HG03064 (cell line): ENCODE results near the gene TPI1.

Source experiments
- ATAC-seq: cut with Tn5 transposase; IDR thresholded peaks from one replicate; pipeline ENCODE4 v1.9.1; 2021; ENCODE audit warnings: low read depth; ENCODE audit not compliant: unreplicated experiment

TPI1 gene

GRCh38 chr12:6827982-6828780 is 39.1 kb upstream of the TPI1 start, which contains the start of gene P3H3:
TSS of gene P3H3 (plus strand) at chr12:6828407. CDS start at chr12:6828441, 34 bp downstream.
- no peak for ATAC-seq

- no peak for ATAC-seq
These were observed 38.4 kb upstream of the TPI1 start for GRCh38 chr12:6828781-6829535.

DNA sequence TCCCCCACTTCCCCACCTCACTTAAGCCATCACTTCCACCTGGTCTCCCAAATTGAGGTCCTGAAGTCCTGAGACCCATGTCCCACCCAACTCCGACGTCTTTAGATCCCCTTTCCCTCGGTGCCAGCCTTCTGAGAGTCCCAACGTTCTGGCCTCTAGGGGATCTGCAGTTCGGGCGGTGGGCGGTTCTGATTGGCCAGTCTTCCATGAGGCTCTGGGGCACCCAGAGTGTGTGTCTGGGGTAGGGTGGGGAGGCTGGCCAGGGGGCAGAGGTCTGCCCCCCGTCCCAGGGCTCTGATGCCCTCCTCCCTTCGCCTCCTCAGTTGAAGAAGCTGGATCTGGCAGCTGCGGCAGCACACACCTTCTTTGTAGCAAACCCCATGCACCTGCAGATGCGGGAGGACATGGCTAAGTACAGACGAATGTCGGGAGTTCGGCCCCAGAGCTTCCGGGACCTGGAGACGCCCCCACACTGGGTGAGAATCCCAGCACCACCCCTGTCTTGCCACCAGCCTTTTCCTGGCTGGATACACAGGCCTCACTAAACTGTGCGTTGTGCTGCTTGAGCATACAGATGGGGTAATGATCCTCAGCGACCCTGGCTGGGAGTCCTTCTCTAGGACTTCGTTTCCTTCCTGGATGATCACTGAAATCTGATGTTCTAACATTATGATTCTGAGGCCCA is 37.7 kb upstream of the TPI1 start:
- no peak for ATAC-seq

GRCh38 chr12:6830286-6830890 is 36.9 kb upstream of the TPI1 start:
- no peak for ATAC-seq

GRCh38 chr12:6830999-6831398 is 36.3 kb upstream of the TPI1 start:
- ATAC-seq = no peak

- ATAC-seq = no peak
These were observed 35.8 kb upstream of the TPI1 start for GRCh38 chr12:6831450-6831995.

DNA sequence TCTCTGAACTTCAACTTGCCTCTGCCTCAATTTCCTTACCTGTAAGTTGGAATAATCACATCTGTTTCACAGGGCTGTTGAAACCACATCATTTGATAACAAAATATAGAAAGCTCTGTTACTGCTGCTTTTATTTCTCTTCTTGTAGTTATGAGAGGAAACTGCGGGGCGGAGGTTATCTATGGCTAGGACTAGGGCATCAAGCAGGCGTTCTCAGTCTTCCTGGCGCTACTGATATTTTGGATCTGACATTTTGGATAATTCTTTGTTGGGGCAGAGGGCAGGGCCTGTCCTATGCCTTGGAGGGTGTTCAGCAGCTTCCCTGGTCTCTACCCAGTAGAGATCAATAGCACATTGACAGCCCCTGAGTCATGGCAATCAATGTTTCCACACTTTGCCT is 35.2 kb upstream of the TPI1 start:
- ATAC-seq = no peak

DNA sequence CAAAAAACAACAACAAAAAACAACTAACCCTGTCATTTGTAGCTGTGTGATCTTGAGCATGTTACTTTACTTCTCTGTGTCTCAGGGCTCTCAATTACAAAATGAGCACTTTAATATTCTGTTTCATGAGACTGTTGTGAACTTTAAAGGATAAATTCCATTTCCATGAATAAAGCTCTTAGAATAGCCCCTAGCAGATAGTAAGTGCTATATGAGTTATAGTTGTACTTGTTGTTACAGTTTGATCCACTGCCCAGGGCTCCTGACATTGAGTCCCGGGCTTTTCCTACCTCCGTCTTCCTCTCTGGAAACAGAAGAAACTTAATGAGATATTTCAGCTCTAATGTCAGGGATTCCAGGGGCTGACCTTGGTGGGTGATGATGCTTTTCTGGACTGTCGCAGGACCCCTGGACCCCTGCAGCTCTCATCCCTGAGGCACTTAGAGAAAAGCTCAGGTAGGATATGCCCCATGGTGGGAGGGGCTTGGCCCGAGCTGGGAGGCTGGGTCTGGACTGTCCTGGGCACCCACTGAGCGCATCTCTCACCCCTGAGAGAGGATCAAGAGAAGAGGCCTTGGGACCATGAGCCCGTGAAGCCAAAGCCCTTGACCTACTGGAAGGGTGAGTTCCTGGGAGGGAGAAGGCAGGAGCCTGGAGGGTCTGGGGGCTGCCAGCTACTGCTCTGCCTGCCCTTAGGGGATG is 34.0 kb upstream of the TPI1 start:
- ATAC-seq = no peak

DNA sequence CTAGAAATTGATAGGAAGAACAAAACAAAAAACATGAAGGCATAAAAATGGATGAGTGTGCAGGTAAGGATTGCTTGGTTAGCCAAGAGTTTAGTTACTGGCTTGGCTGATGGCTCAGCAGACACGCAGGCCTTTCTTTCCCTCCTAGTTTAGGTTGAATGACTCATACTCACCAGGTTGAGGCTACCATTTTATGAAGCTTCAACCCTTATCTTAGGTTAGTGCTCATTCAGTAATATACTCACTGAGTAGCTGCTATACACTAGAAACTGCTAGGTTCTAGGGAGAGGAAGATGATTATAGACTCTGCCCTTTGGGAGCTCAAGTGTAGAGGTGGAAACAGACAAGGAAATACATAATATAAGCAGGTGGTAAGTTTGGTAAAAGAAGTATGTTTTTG is 33.1 kb upstream of the TPI1 start:
- ATAC-seq = no peak

GRCh38 chr12:6834873-6835272 is 32.5 kb upstream of the TPI1 start:
- no peak for ATAC-seq

- no peak for ATAC-seq
These were observed 30.5 kb upstream of the TPI1 start for GRCh38 chr12:6836851-6837250.

- no peak for ATAC-seq
These were observed 29.8 kb upstream of the TPI1 start for GRCh38 chr12:6837370-6838060.

- no peak for ATAC-seq
These were observed 28.5 kb upstream of the TPI1 start for GRCh38 chr12:6838854-6839253.

- ATAC-seq = peak; percentile 68
These were observed 27.7 kb upstream of the TPI1 start for GRCh38 chr12:6839482-6840201.

DNA sequence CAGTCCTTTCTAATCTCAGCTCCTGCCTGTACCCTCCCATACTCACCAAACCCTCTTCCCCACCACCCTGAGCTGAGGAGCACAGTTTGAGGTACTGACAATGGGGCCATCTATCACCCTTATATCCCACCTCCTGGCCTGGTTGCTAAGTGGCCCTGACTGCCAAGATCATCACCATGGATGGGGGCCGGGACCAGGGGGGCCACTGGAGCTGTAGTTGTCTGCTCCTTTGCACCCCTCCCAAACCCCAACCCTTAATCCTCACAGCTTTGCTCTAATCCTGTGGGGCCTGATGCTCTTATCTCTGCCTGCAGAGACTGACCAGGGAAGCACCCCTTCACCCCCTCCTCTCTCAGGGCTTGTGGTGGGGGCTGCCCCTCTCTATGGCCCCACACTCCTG is 27.0 kb upstream of the TPI1 start:
- ATAC-seq = no peak

- no peak for ATAC-seq
These were observed 26.4 kb upstream of the TPI1 start, which contains the start of gene GNB3 for GRCh38 chr12:6840761-6841515. TSS of gene GNB3 (plus strand) at chr12:6840925. CDS start at chr12:6841288, 363 bp downstream.

GRCh38 chr12:6842075-6842474 is 25.3 kb upstream of the TPI1 start:
- ATAC-seq = no peak
